SK-N-SH treated with all-trans-retinoic acid at 6 μM for 48 hours (cell line): ENCODE measurements around the gene FAAP24.

Source experiments
- GLIS3 ChIP-seq: fragments of 250-450 bp; sonication (Bioruptor Pico); IDR thresholded peaks from 2 replicates; pipeline ENCODE4 v1.5.0; 2020; ENCODE audit warnings: mild to moderate bottlenecking, moderate library complexity
- TCF4 ChIP-seq: fragments of 250-450 bp; sonication (Bioruptor Pico); IDR thresholded peaks from 2 replicates; pipeline ENCODE4 v1.8.0; 2021; ENCODE audit warnings: mild to moderate bottlenecking, moderate library complexity, borderline replicate concordance
- ZFP3 ChIP-seq: fragments of 250-450 bp; sonication (Bioruptor Pico); IDR thresholded peaks from 2 replicates; pipeline ENCODE4 v1.5.0; 2020; ENCODE audit warnings: mild to moderate bottlenecking, moderate library complexity
- TF ChIP-seq, protein P1 (sequence below): fragments of 250-450 bp; sonication (Bioruptor Pico); IDR thresholded peaks from 2 replicates; pipeline ENCODE4 v1.5.1; 2020; ENCODE audit warnings: low read depth, mild to moderate bottlenecking, moderate library complexity
- TF ChIP-seq, protein P2 (sequence below): fragments of 250-450 bp; sonication (Bioruptor Pico); IDR thresholded peaks from 2 replicates; pipeline ENCODE4 v1.8.0; 2020; ENCODE audit warnings: mild to moderate bottlenecking, moderate library complexity, borderline replicate concordance

DNA sequence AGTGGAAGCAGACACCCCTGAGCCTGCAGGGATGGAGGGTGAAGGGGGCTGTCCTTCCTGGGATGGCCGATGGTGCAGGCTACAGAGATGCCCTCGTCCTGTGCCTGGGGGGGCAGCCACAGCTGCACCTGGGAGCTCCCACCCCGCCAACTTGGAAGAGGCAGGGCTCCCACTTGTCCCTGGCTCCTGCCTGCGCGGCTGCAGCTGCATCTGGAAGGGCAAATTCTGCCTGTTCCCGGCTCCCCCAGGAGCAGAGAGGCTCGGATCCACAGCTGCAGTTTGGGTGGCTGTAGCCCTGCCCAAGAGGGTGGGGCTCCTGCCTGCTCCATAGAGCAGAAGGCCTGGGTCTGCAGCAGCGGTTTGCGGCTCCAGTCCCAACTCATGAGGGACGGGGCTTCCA, 2.5 kb upstream of the FAAP24 start:
- TF ChIP-seq, protein P1, sequence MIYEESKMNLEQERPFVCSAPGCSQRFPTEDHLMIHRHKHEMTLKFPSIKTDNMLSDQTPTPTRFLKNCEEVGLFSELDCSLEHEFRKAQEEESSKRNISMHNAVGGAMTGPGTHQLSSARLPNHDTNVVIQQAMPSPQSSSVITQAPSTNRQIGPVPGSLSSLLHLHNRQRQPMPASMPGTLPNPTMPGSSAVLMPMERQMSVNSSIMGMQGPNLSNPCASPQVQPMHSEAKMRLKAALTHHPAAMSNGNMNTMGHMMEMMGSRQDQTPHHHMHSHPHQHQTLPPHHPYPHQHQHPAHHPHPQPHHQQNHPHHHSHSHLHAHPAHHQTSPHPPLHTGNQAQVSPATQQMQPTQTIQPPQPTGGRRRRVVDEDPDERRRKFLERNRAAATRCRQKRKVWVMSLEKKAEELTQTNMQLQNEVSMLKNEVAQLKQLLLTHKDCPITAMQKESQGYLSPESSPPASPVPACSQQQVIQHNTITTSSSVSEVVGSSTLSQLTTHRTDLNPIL (CRISPR knock-in tag) = no peak
- TF ChIP-seq GLIS3 (CRISPR knock-in tag) (no peak), ZFP3 (no peak), TCF4 (CRISPR knock-in tag) (no peak)
- TF ChIP-seq, protein P2, sequence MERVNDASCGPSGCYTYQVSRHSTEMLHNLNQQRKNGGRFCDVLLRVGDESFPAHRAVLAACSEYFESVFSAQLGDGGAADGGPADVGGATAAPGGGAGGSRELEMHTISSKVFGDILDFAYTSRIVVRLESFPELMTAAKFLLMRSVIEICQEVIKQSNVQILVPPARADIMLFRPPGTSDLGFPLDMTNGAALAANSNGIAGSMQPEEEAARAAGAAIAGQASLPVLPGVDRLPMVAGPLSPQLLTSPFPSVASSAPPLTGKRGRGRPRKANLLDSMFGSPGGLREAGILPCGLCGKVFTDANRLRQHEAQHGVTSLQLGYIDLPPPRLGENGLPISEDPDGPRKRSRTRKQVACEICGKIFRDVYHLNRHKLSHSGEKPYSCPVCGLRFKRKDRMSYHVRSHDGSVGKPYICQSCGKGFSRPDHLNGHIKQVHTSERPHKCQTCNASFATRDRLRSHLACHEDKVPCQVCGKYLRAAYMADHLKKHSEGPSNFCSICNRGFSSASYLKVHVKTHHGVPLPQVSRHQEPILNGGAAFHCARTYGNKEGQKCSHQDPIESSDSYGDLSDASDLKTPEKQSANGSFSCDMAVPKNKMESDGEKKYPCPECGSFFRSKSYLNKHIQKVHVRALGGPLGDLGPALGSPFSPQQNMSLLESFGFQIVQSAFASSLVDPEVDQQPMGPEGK (CRISPR knock-in tag) = no peak
